Measurements from ENCODE around the gene HTR7. TPM values are rescaled to one million over a fixed set of nuclear protein-coding genes. Genes with fewer than 3 reads are reported as not detected.

HTR7 gene
- total and polyA plus RNA-seq, 9 of the 15 experiments (the other 6 are each of a cell fraction or from before 2014, with no cell fraction given) = 0.07 to 0.33 (median 0.18) TPM

DNA sequence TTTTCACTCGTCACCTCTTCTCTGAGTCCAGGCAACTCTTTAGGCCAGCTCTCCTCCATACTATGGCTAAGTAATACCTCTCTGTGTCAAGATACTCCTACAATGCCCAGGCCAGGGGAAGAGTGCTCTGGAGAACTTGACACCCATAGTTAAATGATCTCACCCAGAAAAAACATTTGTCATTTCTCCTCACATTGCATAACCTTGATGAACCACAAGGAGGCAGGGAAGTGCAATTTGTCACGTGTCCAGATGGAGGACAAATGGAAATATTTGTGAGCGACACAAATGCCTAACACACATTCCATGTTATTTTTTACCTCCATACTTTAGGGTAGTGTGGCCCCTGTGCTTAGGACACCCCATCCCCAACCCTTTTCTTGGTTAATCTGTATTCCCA is 78.3 kb downstream of the HTR7 start (continued):
- TF ChIP-seq, protein P1, sequence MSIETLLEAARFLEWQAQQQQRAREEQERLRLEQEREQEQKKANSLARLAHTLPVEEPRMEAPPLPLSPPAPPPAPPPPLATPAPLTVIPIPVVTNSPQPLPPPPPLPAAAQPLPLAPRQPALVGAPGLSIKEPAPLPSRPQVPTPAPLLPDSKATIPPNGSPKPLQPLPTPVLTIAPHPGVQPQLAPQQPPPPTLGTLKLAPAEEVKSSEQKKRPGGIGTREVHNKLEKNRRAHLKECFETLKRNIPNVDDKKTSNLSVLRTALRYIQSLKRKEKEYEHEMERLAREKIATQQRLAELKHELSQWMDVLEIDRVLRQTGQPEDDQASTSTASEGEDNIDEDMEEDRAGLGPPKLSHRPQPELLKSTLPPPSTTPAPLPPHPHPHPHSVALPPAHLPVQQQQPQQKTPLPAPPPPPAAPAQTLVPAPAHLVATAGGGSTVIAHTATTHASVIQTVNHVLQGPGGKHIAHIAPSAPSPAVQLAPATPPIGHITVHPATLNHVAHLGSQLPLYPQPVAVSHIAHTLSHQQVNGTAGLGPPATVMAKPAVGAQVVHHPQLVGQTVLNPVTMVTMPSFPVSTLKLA (conservative IDR thresholded peaks at IDR 0.05) = 0 out of 4 replicates have a peak, but pooled peaks of 1 of the 2 experiments have one; percentile 37
- TF ChIP-seq TRIM24 (IDR thresholded peaks at IDR 0.05) (no peak), ARID2 (IDR thresholded peaks at IDR 0.05) (0 out of 2 replicates have a peak, but pooled peaks have one; percentile 36), RAD51 (IDR thresholded peaks at IDR 0.05; ENCODE audit: borderline replicate concordance, low read depth) (peak; percentile 79), SIRT6 (IDR thresholded peaks at IDR 0.05; ENCODE audit: low read depth, low read length) (no peak), HDAC8 (tag; IDR thresholded peaks at IDR 0.05) (no peak), RAD21 (CRISPR knock-in tag; conservative IDR thresholded peaks at IDR 0.05 in 1 of 2, IDR thresholded peaks at IDR 0.05 in 1 of 2) (peak in 1 of 2 experiments; percentile 45; a peak in 1 of 4 replicates), LEF1 (IDR thresholded peaks at IDR 0.05) (no peak)
- TF ChIP-seq, protein P2, sequence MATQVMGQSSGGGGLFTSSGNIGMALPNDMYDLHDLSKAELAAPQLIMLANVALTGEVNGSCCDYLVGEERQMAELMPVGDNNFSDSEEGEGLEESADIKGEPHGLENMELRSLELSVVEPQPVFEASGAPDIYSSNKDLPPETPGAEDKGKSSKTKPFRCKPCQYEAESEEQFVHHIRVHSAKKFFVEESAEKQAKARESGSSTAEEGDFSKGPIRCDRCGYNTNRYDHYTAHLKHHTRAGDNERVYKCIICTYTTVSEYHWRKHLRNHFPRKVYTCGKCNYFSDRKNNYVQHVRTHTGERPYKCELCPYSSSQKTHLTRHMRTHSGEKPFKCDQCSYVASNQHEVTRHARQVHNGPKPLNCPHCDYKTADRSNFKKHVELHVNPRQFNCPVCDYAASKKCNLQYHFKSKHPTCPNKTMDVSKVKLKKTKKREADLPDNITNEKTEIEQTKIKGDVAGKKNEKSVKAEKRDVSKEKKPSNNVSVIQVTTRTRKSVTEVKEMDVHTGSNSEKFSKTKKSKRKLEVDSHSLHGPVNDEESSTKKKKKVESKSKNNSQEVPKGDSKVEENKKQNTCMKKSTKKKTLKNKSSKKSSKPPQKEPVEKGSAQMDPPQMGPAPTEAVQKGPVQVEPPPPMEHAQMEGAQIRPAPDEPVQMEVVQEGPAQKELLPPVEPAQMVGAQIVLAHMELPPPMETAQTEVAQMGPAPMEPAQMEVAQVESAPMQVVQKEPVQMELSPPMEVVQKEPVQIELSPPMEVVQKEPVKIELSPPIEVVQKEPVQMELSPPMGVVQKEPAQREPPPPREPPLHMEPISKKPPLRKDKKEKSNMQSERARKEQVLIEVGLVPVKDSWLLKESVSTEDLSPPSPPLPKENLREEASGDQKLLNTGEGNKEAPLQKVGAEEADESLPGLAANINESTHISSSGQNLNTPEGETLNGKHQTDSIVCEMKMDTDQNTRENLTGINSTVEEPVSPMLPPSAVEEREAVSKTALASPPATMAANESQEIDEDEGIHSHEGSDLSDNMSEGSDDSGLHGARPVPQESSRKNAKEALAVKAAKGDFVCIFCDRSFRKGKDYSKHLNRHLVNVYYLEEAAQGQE (IDR thresholded peaks at IDR 0.05; ENCODE audit: borderline replicate concordance) = peak; percentile 46
- TF ChIP-seq, protein P2 (CRISPR knock-in tag; IDR thresholded peaks at IDR 0.05; ENCODE audit: low read depth) = no peak
- TF ChIP-seq, protein P3, sequence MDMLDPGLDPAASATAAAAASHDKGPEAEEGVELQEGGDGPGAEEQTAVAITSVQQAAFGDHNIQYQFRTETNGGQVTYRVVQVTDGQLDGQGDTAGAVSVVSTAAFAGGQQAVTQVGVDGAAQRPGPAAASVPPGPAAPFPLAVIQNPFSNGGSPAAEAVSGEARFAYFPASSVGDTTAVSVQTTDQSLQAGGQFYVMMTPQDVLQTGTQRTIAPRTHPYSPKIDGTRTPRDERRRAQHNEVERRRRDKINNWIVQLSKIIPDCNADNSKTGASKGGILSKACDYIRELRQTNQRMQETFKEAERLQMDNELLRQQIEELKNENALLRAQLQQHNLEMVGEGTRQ (CRISPR knock-in tag; IDR thresholded peaks at IDR 0.05) = peak; percentile 87
- TF ChIP-seq, protein P4, sequence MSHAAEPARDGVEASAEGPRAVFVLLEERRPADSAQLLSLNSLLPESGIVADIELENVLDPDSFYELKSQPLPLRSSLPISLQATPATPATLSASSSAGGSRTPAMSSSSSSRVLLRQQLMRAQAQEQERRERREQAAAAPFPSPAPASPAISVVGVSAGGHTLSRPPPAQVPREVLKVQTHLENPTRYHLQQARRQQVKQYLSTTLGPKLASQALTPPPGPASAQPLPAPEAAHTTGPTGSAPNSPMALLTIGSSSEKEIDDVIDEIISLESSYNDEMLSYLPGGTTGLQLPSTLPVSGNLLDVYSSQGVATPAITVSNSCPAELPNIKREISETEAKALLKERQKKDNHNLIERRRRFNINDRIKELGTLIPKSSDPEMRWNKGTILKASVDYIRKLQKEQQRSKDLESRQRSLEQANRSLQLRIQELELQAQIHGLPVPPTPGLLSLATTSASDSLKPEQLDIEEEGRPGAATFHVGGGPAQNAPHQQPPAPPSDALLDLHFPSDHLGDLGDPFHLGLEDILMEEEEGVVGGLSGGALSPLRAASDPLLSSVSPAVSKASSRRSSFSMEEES (CRISPR knock-in tag; IDR thresholded peaks at IDR 0.05) = peak; percentile 27; the same call in 1 of the 2 replicates
- TF ChIP-seq, protein P5, sequence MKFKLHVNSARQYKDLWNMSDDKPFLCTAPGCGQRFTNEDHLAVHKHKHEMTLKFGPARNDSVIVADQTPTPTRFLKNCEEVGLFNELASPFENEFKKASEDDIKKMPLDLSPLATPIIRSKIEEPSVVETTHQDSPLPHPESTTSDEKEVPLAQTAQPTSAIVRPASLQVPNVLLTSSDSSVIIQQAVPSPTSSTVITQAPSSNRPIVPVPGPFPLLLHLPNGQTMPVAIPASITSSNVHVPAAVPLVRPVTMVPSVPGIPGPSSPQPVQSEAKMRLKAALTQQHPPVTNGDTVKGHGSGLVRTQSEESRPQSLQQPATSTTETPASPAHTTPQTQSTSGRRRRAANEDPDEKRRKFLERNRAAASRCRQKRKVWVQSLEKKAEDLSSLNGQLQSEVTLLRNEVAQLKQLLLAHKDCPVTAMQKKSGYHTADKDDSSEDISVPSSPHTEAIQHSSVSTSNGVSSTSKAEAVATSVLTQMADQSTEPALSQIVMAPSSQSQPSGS (CRISPR knock-in tag; IDR thresholded peaks at IDR 0.05) = no peak
- TF ChIP-seq, protein P6, sequence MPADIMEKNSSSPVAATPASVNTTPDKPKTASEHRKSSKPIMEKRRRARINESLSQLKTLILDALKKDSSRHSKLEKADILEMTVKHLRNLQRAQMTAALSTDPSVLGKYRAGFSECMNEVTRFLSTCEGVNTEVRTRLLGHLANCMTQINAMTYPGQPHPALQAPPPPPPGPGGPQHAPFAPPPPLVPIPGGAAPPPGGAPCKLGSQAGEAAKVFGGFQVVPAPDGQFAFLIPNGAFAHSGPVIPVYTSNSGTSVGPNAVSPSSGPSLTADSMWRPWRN (IDR thresholded peaks at IDR 0.05; ENCODE audit: low read depth) = no peak

Data from K562 (cell line).